NK-92 treated with Interleukin-12 subunit alpha and Interleukin-12 subunit beta, amount 100 ng/mL, for 24 hours (cell line): ENCODE results near the gene FAM117A.

Experiments
- DNase-seq: peaks from one replicate; lab custom pipeline; 2025; lab: John Stamatoyannopoulos, UW

Gene FAM117A

DNA sequence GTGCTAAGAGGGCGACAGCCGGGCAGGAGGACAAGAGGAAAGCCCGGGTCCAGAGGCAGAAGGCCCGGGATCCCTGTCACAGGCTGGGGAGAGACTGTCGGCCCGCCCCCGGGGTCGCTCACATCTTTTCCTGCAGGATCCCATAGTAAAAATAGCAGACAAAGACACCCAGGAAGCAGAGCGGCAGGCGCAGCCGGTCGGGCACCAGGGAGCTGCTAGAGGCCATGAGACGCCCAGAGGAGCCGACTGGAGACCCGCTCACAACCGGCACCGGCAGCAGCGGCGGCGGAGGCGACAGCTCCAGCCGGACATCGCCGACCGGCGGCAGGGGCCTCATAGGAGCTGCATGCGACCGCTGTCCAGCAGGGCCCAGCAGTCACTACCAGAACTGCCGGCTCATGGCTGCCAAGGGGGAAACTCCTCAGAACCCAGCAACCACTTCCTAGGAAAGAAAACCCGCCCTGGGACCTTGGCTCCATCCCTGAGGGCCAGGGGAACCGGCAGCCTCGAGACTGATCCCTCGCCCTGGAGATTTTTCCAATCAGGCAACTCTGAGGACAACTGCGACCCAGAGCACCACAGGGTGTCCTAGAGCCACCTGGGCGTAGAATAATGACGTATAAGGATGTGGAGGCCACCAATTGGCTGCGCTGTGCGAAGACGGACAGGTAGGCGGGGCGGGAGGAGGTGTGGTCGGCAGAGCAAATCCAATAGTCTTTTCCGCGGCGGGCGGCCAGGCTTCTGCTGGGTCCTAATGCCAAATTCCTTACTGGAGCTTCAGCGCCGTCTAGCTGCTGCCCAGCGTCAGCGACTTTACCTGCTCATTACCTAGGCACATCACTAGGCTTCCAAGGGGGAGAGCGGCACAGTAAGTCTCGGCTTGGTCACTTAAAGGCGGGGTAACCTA lies 56.1 kb downstream of the FAM117A start, which contains the start of gene SLC35B1:
TSS of gene SLC35B1 (minus strand) at position 357 of the 907 bp plus-strand sequence. CDS start at position 226, 131 bp downstream.
- peak; percentile 98 for DNase-seq

DNA sequence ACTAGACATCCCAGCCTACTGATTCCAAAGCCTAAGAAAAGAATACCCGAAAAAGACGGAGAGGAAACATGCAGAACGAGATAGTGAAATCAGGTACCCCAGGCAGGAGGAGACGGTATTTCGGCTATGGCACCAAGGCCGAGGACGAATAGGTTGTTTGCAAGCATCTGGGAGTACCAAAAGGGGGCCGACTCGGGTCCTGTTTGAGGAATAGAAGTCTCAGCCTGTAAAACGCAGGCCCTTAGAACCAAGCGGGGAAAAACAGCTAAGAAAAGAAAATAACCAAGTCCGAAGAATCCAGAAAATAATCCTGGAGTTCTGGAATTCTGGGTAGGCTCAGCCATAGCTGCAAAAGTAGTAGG lies 56.7 kb downstream of the FAM117A start:
- no peak for DNase-seq

- no peak for DNase-seq
These were observed 58.7 kb downstream of the FAM117A start for GRCh38 chr17:49705254-49705653.

DNA sequence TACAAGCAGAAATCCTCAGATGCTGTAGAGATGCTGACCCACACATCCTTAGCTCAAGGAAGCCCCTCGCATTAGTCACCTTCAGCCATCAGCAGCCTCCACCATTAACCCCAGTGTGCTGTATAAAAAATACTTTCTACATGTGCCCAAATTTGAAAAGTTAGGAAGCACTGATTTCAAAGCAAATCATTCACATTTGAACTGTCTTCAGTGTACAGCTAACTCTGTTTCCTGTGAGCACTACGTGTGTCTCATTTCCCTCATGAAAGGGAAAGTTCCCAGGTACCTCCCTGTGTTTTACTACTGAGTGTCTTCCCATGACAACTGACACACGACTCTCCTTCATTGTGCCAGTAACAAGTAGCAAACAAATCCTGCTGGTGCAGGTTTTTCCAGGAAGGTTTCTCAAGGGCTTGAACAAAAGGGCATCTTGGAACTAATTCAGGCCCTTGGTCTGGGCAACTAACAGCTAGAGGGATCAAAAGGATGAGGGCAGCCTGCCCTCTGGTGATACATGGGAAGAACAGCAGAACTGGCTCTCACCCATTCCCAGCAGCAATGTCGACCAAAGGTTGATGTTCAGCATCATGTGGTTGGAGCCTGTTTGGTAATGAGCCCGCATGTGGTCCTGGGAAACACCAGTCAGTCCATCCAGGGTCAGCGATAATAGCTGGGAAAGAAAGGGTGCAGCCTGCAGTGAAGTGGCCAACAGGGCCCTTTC lies 60.2 kb downstream of the FAM117A start:
- DNase-seq: no peak

DNA sequence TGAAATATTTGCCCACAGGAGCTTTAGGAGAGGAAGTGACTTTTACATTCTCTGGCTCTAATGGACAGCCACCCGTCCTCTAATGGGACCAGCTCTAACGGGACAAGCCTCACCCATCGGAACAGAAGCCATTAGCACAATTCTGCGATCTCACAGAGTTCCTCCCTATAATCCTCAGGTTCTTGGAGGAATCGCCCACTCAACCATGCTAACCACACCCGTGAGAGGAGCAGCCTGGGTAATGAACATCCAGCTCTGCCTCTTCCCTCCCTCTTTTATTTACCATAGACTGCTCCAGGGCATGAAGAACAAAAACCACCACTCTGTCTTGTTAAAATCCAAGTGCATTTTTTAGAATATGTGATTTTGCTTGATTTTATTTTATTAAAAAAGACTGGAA lies 63.0 kb downstream of the FAM117A start:
- DNase-seq: no peak

- DNase-seq: no peak
These were observed 63.9 kb downstream of the FAM117A start for GRCh38 chr17:49699966-49700575.

- no peak for DNase-seq
These were observed 65.9 kb downstream of the FAM117A start for GRCh38 chr17:49698005-49698404.

DNA sequence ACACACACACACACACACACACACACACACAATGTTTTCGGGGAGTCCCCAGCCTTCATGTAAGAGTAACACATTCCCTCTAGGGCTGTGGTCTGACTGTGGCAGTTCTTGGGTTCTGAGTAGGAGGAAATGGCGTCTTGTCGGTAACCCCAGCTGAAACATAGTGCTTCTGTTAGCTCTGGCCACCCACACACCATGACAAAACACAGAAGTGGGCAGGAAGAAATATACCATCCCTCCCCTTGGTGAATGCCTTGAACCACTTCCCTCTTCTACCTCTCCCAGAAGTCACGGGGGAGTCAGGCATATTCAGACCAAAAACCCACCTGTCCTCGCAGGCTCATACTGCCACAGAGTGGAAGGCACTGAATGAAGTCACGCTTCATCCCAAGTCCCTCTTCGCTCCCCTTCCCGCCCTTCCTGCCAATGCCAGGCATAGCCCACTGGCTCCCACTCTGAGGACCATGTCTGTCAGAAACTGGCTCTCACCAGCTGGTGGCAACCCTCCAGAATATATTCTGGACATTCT lies 67.6 kb downstream of the FAM117A start:
- no peak for DNase-seq

DNA sequence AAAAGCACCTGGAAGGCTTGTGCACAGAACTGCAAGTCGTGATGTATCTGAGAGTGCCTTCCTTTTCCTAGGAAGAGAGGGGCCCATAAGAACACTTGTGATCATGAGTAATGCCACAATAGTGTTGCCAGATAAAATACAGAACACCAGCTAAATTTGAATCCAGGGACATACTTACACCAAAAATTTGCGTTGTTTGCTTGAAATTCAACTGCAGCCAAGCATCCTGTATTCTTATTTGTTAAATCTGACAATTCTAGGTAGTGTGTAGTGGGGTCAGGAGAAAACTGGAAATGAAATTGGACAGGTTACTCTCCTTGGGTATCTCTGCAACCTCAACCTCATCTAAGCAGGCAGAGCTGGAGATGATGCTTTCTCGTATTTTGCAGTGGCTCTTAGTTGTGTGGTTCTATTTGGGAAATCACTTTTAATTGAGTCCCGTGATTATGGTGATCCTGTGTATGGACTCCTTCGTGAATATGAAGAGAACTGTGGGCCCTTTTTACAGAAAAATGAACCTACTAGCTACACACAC lies 68.2 kb downstream of the FAM117A start:
- DNase-seq: no peak

- no peak for DNase-seq
These were observed 68.9 kb downstream of the FAM117A start for GRCh38 chr17:49694847-49695697.

- DNase-seq: no peak
These were observed 71.2 kb downstream of the FAM117A start for GRCh38 chr17:49692751-49693150.

GRCh38 chr17:49691677-49692191 lies 72.2 kb downstream of the FAM117A start:
- DNase-seq: no peak

DNA sequence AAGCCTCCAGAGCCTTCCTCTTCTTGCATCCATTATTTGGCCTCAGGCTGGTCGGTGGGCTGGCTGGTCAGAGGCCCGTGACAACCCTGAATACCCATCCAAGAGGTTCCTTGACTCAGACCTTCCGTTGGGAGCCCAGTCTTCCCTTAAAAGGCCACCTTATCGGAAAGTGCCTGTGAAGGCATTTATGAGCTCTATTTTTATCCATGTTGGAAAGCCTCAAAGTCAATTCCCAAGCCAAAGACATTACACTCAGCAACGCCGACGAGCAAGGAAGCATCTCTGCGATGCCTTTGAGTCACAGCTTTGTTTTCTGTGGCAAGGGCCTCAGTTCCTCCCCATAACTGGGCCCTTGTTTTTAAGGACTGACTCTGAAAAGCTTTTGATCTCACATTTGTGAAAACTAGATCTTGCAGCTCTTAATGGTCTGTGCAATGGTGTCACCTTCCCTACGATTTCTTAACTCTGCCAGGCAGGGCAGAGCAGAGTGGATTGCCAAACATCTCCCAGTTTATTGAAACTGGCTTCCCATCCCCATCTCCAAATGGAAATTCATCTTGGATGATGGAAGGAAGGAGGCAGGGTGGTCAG lies 72.8 kb downstream of the FAM117A start:
- DNase-seq: no peak

DNA sequence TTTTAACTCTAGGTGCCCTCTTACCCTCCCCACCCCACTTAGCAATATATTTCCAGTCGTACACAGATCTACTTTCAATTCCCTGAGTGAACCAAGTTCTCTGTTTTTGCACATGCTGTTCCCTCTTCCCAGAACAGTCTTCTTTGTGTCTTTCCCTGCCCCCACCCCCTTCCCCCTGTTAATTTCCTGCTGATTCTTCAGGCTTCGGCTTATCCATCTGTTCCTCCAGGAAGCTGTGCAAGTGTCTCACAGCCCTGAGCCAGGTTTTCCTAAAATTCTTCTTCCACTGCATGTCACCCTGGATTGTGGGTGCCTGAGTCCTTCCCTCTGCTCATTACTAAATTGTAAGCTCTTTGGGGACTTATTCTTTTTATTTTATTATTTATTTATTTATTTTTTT lies 73.7 kb downstream of the FAM117A start:
- DNase-seq: no peak

DNA sequence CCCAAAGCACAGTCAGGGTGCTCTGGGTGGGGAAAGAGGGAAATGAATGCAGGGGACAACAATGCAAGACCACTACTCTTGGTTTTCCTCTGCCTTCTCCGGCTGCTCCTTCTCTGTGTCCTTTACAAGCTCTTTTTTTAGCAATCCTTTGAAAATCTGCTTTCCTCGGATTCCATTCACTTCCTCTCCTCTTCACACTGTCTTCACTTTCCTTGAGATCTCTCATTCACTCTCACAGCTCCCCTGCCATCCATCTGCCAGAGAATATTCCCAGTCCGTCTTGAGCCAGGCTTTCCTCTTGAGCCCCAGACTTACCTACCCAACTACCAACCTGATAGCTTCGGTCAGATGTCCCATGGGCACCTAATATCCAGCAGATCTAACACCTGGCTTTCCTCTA lies 75.1 kb downstream of the FAM117A start:
- no peak for DNase-seq

DNA sequence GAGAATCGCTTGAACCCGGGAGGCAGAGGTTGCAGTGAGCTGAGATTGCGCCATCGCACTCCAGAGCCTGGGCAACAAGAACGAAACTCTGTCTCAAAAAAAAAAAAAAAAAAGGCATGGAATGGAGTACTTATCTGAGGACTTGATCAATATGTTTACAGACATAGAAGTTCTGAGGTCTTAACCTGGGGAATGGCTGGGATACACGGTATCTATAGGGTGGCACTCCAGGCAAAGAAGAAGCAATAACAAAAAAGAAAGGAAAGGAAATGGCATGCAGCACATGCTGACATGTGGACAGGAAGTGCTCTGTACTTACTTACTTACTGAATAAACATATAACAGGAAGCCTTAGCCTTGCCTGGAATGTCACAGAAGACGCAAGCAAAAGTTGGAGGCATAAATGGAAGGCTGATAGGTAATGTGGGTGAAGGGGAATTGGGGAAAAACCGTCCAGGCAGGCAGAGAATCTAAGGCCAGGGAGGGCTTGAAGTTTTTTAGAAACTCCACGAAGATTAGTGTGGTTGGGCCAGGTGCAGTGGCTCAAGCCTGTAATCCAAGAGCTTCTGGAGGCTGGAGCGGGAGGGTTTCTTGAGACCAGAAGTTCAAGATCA lies 75.9 kb downstream of the FAM117A start:
- DNase-seq: no peak

DNA sequence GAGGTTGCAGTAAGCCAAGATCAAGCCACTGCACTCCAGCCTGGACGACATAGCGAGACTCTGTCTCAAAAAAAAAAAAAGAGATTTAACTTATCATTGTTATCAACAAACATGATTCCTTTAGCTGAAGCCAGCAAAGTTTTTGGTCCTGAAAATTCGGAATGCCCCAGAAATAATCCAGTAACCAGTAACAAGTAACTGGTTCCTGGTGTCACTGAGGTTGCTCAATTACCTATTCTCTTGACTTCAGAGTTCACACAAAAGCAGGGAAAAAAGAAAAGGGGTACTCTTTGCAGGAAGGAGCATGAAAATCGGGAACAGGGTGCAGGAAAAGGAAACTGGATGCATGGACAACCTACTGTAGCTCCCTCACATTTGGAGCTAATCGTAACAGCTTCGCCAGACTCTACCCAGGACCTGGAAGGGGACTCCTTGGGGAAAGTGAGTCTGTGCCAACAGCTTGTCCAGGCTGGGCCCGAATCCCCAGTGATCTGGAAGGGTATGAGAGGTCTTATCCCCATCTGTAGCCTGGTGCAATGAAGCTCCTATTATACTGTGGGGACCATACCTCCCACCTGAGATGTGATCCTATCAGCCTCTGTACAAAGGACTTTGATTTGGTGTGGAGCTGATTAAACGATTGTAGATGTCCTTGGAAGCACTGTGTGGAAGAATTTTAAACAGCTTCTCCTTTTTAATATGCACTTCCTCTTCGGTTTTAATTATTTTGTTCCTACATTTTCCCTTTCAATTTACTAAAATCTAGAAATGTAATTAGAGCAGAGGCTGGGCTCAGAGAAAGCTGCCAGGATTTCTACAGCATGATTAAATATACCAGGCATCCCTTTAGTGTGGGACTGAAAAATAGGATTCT lies 82.6 kb downstream of the FAM117A start:
- no peak for DNase-seq

DNA sequence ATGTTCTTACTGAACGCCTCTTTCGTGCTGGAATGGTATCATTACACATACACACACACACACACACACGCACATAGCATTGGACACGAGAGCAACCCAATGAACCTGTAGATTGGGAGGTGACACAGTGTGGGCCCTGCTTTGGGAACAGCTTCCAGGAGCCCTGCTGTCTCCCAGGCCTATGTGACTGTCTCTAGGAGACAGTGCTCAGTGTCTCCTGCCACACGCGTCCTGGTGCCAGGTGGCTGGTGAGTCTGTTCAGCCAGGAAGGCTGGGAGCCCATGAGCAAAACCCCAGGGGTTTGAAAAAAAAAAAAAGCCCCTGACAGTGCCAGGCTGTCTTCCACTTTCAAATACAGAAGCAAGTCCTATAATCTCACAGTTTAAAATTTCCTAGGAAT lies 83.6 kb downstream of the FAM117A start:
- DNase-seq: no peak
